ENCODE data around the gene CDH9. TPM values are rescaled to one million over a fixed set of nuclear protein-coding genes. Genes with fewer than 3 reads are reported as not detected.

CDH9 gene
- total and polyA plus RNA-seq, 9 donors, result not detected

DNA sequence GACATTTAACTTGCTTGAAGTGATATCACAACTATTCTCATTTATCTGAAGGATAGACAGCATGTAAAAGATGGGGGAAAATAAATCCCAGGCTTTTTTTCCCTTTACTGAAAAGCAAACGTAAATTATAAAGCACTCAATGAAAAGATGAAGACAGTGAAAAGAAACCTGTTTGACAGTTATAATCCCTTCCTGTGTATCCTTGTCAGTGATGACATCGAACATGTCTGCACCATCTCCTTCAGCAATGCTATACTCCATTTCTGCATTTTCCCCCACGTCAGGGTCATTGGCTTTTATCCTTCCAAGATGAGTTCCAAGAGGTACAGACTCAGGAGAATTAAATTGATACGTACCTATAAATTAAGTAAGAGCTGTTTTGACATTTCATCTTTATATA, 134.9 kb downstream of the CDH9 start:
- intact Hi-C loops (cut with DNase I), result no loop called here
- H3K27ac ChIP-seq, result no peak overlapping the region
- DNase-seq, result no peak
- no peak overlapping the region for H3K4me3 ChIP-seq
- H3K9me3 ChIP-seq, result no peaks in the 10 kb centered on the region
- WGBS, 3 donors, result 71 to 73% (median 72%) methylated on average over 4 of the region's 4 CpGs
- H3K27me3 ChIP-seq, result no peaks in the 10 kb centered on the region
- no peaks in the 10 kb centered on the region for H3K4me1 ChIP-seq (ENCODE audit: insufficient read depth)
- no peak for TF ChIP-seq EP300 (IDR thresholded peaks at IDR 0.05)
- no peak for TF ChIP-seq POLR2A (IDR thresholded peaks at IDR 0.05)
- TF ChIP-seq, protein P1, sequence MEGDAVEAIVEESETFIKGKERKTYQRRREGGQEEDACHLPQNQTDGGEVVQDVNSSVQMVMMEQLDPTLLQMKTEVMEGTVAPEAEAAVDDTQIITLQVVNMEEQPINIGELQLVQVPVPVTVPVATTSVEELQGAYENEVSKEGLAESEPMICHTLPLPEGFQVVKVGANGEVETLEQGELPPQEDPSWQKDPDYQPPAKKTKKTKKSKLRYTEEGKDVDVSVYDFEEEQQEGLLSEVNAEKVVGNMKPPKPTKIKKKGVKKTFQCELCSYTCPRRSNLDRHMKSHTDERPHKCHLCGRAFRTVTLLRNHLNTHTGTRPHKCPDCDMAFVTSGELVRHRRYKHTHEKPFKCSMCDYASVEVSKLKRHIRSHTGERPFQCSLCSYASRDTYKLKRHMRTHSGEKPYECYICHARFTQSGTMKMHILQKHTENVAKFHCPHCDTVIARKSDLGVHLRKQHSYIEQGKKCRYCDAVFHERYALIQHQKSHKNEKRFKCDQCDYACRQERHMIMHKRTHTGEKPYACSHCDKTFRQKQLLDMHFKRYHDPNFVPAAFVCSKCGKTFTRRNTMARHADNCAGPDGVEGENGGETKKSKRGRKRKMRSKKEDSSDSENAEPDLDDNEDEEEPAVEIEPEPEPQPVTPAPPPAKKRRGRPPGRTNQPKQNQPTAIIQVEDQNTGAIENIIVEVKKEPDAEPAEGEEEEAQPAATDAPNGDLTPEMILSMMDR (IDR thresholded peaks at IDR 0.05), result no peak
- H3K36me3 ChIP-seq, result no peaks in the 10 kb centered on the region

DNA sequence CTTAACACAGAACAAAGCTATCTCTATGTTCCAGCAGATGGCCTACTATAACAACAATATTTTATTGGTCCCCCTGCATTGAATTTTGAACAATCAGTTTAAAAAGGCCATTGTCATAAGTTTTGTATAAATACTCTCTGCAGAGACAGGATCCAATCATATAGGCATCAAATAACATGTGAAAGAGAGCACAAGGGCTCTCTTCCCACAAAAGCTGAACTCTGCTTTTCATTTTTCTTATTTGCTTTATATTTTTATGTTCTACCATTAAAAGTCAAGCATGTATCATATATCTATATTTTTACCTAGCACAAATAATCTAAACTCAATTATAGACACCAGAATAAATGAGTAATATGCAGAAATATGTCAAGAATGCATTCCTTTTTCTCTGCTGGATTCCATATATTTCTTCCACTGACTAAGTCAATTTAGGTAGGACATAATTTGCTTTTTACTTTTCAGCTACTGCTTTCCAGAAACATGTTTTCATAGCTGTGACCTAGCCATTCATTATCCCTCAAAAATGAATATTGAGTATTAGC, 143.6 kb downstream of the CDH9 start:
- TF ChIP-seq POLR2A (IDR thresholded peaks at IDR 0.05) (no peak), EP300 (IDR thresholded peaks at IDR 0.05) (no peak)
- TF ChIP-seq, protein P1 (IDR thresholded peaks at IDR 0.05), result no peak
- DNase-seq, result no peak
- Histone ChIP-seq H3K36me3 (no peaks in the 10 kb centered on the region), H3K27me3 (no peaks in the 10 kb centered on the region), H3K27ac (no peak overlapping the region), H3K4me3 (no peak overlapping the region), H3K4me1 (ENCODE audit: insufficient read depth) (no peaks in the 10 kb centered on the region), H3K9me3 (no peaks in the 10 kb centered on the region)
- intact Hi-C loops (cut with DNase I), result no loop called here

DNA sequence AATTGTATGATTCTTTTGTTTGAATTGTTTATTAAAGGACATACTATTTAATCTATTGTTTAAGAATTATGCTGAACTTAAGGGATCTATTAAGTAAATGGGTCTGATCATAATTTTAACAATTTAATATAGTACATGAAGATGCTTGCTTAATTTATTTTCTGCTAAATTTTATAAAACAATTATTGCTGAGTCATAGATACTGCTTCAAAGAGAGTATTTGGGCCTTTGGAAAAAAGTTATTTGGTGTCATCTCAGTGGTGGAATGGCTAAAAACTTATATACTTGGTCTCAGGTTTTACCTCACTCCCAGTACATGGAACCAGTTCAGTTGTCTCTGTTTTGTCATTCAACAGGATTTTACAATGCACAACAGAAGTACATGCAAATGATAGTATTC, 145.3 kb downstream of the CDH9 start:
- DNase-seq, result no peak
- Histone ChIP-seq H3K4me3 (no peak overlapping the region), H3K36me3 (no peaks in the 10 kb centered on the region), H3K4me1 (ENCODE audit: insufficient read depth) (no peaks in the 10 kb centered on the region), H3K27ac (no peak overlapping the region), H3K9me3 (no peaks in the 10 kb centered on the region), H3K27me3 (no peaks in the 10 kb centered on the region)
- TF ChIP-seq POLR2A (IDR thresholded peaks at IDR 0.05) (no peak), EP300 (IDR thresholded peaks at IDR 0.05) (no peak)
- TF ChIP-seq, protein P1 (IDR thresholded peaks at IDR 0.05), result no peak
- intact Hi-C loops (cut with DNase I), result no loop called here

DNA sequence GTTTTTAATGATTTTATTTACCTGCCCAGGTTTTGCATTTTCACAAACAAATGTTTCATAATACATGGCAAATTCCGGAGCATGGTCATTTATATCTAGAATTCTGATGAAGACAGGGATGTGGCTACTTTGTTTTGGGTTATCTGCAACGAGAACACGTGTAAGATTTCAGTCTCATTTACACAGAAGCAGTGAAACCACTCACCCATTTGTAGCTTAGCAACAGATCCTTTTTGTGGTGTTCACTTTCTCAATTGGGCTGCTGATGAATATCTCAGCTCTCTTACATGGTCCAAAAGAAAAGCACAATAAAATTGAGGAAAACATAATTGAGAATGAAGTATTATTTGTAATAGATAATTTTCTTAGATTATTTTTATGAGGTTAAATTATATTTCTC, 148.6 kb downstream of the CDH9 start:
- intact Hi-C loops (cut with DNase I), result no loop called here

More for the DNA sequence above, 148.6 kb downstream of the CDH9 start:
- no peaks in the 10 kb centered on the region for H3K27me3 ChIP-seq
- WGBS, 3 donors, result 52 to 63% (median 54%) methylated on average over 3 of the region's 3 CpGs
- no peaks in the 10 kb centered on the region for H3K36me3 ChIP-seq
- H3K27ac ChIP-seq, result no peak overlapping the region
- no peaks in the 10 kb centered on the region for H3K9me3 ChIP-seq
- DNase-seq, result no peak
- H3K4me3 ChIP-seq, result no peak overlapping the region
- TF ChIP-seq EP300 (IDR thresholded peaks at IDR 0.05) (no peak), POLR2A (IDR thresholded peaks at IDR 0.05) (no peak)
- TF ChIP-seq, protein P1 (IDR thresholded peaks at IDR 0.05), result no peak
- no peaks in the 10 kb centered on the region for H3K4me1 ChIP-seq (ENCODE audit: insufficient read depth)
